ENCODE data around the gene ADH1A. TPM values are rescaled to one million over a fixed set of nuclear protein-coding genes. Genes with fewer than 3 reads are reported as not detected.

Gene ADH1A
- total RNA-seq, 2 experiments from 2014 or later: not detected

DNA sequence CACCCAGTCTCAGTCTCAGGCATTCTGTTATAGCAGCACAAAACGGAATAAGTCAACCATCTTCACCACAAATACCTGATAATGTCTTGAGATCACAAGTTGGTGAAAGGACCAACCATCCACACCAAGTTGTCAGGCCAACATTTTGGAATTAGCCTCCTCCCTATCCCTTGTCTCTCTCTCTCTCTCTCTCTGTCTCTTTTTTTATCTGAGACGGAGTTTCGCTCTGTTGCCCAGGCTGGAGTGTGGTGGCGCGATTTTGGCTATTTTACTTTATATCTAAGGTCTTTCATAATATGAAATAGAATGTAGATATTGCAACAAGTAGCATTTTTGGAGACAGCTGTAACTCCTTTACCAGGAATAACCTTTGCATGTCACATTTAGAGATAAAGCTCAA, 15.7 kb downstream of the ADH1A start:
- intact Hi-C loops (cut with DNase I, micrococcal nuclease): no loop called here
- DNase-seq: no peak
- H3K27ac ChIP-seq (ENCODE audit: low read depth in 1 of 2, low read length in 2 of 2): no peak overlapping the region
- no peak overlapping the region for H3K4me3 Mint-ChIP-seq
- H3K27ac Mint-ChIP-seq: no peak overlapping the region
- ChIA-PET CTCF (no interaction called here), POLR2A (no interaction called here)
- no peaks in the 10 kb centered on the region for H3K27me3 Mint-ChIP-seq
- no peaks in the 10 kb centered on the region for H3K36me3 ChIP-seq (ENCODE audit: insufficient read depth, low read length)
- no peaks in the 10 kb centered on the region for H3K4me1 ChIP-seq (ENCODE audit: insufficient read depth, low read length)
- H3K9me3 Mint-ChIP-seq: no peaks in the 10 kb centered on the region
- H3K27me3 ChIP-seq (ENCODE audit: control insufficient read depth in 1 of 2, insufficient read depth in 2 of 2, low read length in 2 of 2): no peaks in the 10 kb centered on the region
- H3K4me1 Mint-ChIP-seq (ENCODE audit: low read depth): no peaks in the 10 kb centered on the region
- no peak for ATAC-seq (ENCODE audit: poor library complexity)
- no peak overlapping the region for H3K4me3 ChIP-seq (ENCODE audit: low read length)
- H3K36me3 Mint-ChIP-seq (ENCODE audit: low read depth): no peaks in the 10 kb centered on the region
- TF ChIP-seq, protein P1, sequence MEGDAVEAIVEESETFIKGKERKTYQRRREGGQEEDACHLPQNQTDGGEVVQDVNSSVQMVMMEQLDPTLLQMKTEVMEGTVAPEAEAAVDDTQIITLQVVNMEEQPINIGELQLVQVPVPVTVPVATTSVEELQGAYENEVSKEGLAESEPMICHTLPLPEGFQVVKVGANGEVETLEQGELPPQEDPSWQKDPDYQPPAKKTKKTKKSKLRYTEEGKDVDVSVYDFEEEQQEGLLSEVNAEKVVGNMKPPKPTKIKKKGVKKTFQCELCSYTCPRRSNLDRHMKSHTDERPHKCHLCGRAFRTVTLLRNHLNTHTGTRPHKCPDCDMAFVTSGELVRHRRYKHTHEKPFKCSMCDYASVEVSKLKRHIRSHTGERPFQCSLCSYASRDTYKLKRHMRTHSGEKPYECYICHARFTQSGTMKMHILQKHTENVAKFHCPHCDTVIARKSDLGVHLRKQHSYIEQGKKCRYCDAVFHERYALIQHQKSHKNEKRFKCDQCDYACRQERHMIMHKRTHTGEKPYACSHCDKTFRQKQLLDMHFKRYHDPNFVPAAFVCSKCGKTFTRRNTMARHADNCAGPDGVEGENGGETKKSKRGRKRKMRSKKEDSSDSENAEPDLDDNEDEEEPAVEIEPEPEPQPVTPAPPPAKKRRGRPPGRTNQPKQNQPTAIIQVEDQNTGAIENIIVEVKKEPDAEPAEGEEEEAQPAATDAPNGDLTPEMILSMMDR (IDR thresholded peaks at IDR 0.05): no peak
- H3K9me3 ChIP-seq (ENCODE audit: control insufficient read depth in 1 of 2, insufficient read depth in 1 of 2, low read length in 2 of 2): no peaks in the 10 kb centered on the region

DNA sequence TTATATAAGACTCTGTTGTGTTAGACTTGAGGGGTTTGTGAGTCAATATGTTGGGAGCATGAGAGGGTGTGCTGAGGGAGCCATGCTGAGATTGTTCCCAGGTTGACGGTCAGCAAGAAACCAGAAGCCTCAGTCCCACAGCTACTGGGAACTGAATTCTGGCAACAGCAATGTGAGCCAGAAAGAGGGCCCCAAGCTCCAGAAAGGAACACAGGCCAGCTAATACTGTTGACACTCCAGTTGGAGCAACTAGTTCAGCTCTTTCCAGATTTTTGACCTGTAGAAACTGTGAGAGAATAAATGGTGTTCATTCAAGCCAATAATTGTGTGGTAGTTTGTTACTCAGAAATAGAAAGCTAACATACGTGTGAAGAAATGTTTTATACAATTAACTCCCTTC, 17.1 kb downstream of the ADH1A start:
- ATAC-seq (ENCODE audit: poor library complexity): no peak
- Mint-ChIP-seq H3K4me3 (no peak overlapping the region), H3K27ac (no peak overlapping the region)

DNA sequence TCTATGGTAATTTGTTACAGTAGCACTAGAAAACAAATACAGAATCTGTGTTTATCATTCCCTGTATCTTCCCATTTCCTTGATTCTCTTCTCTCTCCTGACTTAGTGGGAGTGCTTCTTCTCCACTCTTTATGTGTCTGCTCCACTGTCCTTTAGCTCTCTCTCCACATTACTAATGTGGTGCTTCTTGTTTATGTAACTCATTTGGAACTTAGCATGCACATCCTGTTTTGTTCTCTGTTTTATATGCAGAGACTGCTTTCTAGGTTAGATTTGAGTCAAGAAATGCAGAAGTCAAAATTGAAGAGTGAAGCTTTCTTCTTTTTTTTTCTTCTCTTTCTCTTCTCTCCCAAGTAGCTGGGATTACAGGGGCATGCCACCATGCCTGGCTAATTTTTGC, 25.9 kb downstream of the ADH1A start:
- Histone ChIP-seq H3K4me3 (ENCODE audit: low read length) (no peak overlapping the region), H3K4me1 (ENCODE audit: insufficient read depth, low read length) (no peaks in the 10 kb centered on the region), H3K27me3 (ENCODE audit: control insufficient read depth in 1 of 2, insufficient read depth in 2 of 2, low read length in 2 of 2) (no peaks in the 10 kb centered on the region), H3K27ac (ENCODE audit: low read depth in 1 of 2, low read length in 2 of 2) (no peak overlapping the region), H3K9me3 (ENCODE audit: control insufficient read depth in 1 of 2, insufficient read depth in 1 of 2, low read length in 2 of 2) (peaks cover 0 to 5% of the 10 kb centered on the region in 2 experiments), H3K36me3 (ENCODE audit: insufficient read depth, low read length) (no peaks in the 10 kb centered on the region)
- CTCF ChIA-PET: no interaction called here
- peaks cover 8% of the 10 kb centered on the region for H3K9me3 Mint-ChIP-seq
- H3K36me3 Mint-ChIP-seq (ENCODE audit: low read depth): no peaks in the 10 kb centered on the region
- H3K4me1 Mint-ChIP-seq (ENCODE audit: low read depth): no peaks in the 10 kb centered on the region
- peaks cover 3% of the 10 kb centered on the region for H3K27me3 Mint-ChIP-seq
- POLR2A ChIA-PET: no interaction called here
- DNase-seq: no peak
- TF ChIP-seq, protein P1 (IDR thresholded peaks at IDR 0.05): no peak
- intact Hi-C loops (cut with DNase I, micrococcal nuclease): no loop called here
- ATAC-seq (ENCODE audit: poor library complexity): no peak
- no peak overlapping the region for H3K4me3 Mint-ChIP-seq
- no peak overlapping the region for H3K27ac Mint-ChIP-seq

More for the DNA sequence above, 17.1 kb downstream of the ADH1A start:
- Mint-ChIP-seq H3K9me3 (no peaks in the 10 kb centered on the region), H3K27me3 (no peaks in the 10 kb centered on the region), H3K36me3 (ENCODE audit: low read depth) (no peaks in the 10 kb centered on the region), H3K4me1 (ENCODE audit: low read depth) (no peaks in the 10 kb centered on the region)
- H3K4me3 ChIP-seq (ENCODE audit: low read length): no peak overlapping the region
- CTCF ChIA-PET: no interaction called here
- TF ChIP-seq, protein P1 (IDR thresholded peaks at IDR 0.05): no peak
- no peak overlapping the region for H3K27ac ChIP-seq (ENCODE audit: low read depth in 1 of 2, low read length in 2 of 2)
- no peaks in the 10 kb centered on the region for H3K36me3 ChIP-seq (ENCODE audit: insufficient read depth, low read length)
- no peaks in the 10 kb centered on the region for H3K4me1 ChIP-seq (ENCODE audit: insufficient read depth, low read length)
- H3K9me3 ChIP-seq (ENCODE audit: control insufficient read depth in 1 of 2, insufficient read depth in 1 of 2, low read length in 2 of 2): no peaks in the 10 kb centered on the region
- DNase-seq: no peak
- POLR2A ChIA-PET: no interaction called here
- intact Hi-C loops (cut with DNase I, micrococcal nuclease): no loop called here
- no peaks in the 10 kb centered on the region for H3K27me3 ChIP-seq (ENCODE audit: control insufficient read depth in 1 of 2, insufficient read depth in 2 of 2, low read length in 2 of 2)
